HK-2 (cell line): Measurements from ENCODE around the gene OSGIN1.

ENCODE experiments used
- DNase-seq: peaks from one replicate; pipeline ENCODE4 v3.0.0-alpha.2; 2018; ENCODE audit not compliant: unreplicated experiment

OSGIN1 gene

GRCh38 chr16:84003038-84003437 is 50.0 kb downstream of the OSGIN1 start:
- DNase-seq: no peak

DNA sequence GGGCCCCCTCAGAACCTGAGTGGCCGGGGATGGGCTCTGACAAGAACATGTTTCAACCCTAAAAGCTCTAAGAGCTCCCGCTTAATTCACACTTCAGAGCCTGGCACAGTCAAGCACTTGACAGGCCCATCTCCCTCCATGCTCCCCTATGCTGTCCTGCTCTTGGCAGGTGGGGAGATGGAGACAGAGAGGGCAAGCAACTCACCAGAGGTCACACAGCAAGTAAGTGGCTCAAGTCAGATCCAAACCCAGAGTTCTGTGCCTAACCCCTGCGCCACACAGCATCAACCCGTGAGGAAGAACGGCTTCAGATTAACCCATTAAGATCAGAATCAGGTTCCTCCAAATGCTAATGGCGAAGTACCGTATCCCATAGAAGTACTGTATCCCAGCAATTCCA is 51.4 kb downstream of the OSGIN1 start:
- DNase-seq: no peak

GRCh38 chr16:84005391-84005790 is 52.4 kb downstream of the OSGIN1 start:
- no peak for DNase-seq

GRCh38 chr16:84007520-84007919 is 54.5 kb downstream of the OSGIN1 start:
- no peak for DNase-seq

DNA sequence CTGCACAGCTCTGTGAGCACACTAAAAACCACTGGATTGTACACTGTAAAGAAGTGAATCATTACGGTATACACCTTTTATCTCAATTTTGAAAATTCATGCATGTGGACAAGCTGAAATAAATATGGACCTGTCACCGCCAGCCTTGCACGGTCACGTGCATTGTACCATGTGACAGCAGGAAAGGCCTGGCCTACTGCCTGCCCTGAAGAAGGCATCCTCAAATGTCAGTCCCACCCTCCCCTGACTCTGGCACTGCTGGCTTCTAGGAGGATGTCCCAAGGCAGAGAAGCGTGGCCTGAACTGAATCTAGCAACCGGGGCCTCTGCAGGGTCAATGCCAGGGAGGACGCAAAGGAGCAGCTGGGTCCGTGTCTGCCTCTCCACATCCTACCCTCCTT is 54.9 kb downstream of the OSGIN1 start:
- DNase-seq: no peak

- no peak for DNase-seq
These were observed 56.2 kb downstream of the OSGIN1 start for GRCh38 chr16:84009282-84009681.

GRCh38 chr16:84013787-84014569 is 60.9 kb downstream of the OSGIN1 start:
- peak; percentile 72 for DNase-seq

DNA sequence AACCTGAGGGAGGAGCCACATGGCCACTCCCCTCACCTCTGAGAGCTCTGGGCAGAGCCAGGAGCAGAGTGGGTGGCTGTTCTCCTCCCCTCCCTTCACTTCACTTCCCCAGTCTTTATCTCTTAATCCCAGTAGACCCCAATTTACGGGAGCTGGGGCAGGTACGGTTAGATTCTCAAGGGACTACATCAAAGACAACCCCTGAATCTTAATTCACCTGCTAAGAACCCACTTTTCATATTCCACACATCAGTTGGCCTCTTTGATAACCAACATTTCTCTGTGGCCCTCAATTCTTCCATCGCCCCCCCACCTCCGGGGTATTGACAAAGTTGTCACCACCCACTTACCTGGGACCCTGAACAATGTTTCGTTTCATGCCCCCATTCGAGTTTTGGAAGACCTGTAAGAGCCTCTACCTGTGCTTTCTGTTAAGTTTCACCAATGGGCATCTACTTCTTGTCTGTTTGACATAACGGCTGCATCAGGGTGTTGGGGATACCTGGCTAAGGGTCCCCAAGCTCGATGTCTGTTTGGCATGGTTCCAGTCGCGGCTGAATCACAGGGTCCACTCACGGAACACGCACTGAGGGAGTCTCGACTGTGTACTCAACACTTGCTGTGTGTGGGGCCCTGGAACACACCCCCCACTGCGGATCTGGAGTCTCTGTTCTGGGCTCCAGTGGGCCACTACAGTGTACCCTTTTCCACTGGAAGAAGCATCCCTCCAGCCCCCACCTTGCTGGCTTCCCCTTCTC is 61.7 kb downstream of the OSGIN1 start:
- DNase-seq: no peak

DNA sequence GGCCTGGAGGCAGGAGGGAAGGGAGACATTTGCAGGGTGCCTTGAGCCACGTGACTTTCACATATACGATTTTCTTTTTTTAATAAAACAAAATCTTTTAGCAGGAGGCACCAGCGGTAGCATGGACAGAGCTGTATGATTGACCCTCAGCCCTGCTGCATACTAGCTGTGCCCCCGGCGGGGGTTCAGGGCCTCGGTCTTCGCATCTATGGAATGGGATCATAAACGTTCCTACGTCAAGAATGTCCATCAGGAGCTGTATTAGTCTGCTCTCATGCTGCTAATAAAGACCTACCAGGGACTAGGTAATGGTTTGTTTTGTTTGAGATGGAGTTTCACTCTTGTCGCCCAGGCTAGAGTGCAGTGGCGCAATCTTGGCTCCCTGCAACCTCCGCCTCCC is 62.4 kb downstream of the OSGIN1 start:
- no peak for DNase-seq
